H9 (cell line): ENCODE data around the gene SRSF10. TPM values are rescaled to one million over a fixed set of nuclear protein-coding genes. Genes with fewer than 3 reads are reported as not detected.
A peak's percentile ranks its signal among the peaks of the same experiment; 100 is the strongest.

ENCODE experiments used
- DNase-seq: peaks from one replicate; pipeline ENCODE4 v3.0.0-alpha.2; 2017
- H2AFZ ChIP-seq: one replicate; pipeline ENCODE4 v1.6.1; 2013; ENCODE audit warnings: mild to moderate bottlenecking, low read length, control low read depth, moderate library complexity
- H2AK5ac ChIP-seq: 2 replicates; pipeline ENCODE4 v1.6.1; 2013; ENCODE audit warnings: low read length, control low read depth, mixed read lengths; ENCODE audit not compliant: insufficient read length
- H2BK120ac ChIP-seq: one replicate; pipeline ENCODE4 v1.6.1; 2013; ENCODE audit warnings: low read depth, mild to moderate bottlenecking, low read length, control low read depth, inconsistent platforms; ENCODE audit not compliant: poor library complexity, severe bottlenecking
- H2BK12ac ChIP-seq: 2 replicates; pipeline ENCODE4 v1.6.1; 2013; ENCODE audit warnings: low read length, control low read depth, mixed read lengths, low read depth; ENCODE audit not compliant: insufficient read length
- H2BK15ac ChIP-seq: 2 replicates; pipeline ENCODE4 v1.6.1; 2013; ENCODE audit warnings: low read depth, low read length, control low read depth
- H2BK20ac ChIP-seq: one replicate; pipeline ENCODE4 v1.6.1; 2013; ENCODE audit warnings: low read depth, mild to moderate bottlenecking, low read length, control low read depth, inconsistent platforms; ENCODE audit not compliant: poor library complexity, severe bottlenecking
- H2BK5ac ChIP-seq: 2 replicates; pipeline ENCODE4 v1.6.1; 2013; ENCODE audit warnings: low read length, control low read depth, mixed read lengths; ENCODE audit not compliant: insufficient read length
- H3K14ac ChIP-seq: 2 replicates; pipeline ENCODE4 v1.6.1; 2013; ENCODE audit warnings: low read length, control low read depth; ENCODE audit not compliant: insufficient read depth
- H3K18ac ChIP-seq: 2 replicates; pipeline ENCODE4 v1.6.1; 2013; ENCODE audit warnings: low read depth, mild to moderate bottlenecking, mixed read lengths, low read length, control low read depth; ENCODE audit not compliant: insufficient read length
- H3K23ac ChIP-seq: 2 replicates; pipeline ENCODE4 v1.6.1; 2013; ENCODE audit warnings: low read length, control low read depth, mixed read lengths, low read depth; ENCODE audit not compliant: insufficient read length
- H3K23me2 ChIP-seq: 2 replicates; pipeline ENCODE4 v1.6.1; 2013; ENCODE audit warnings: low read depth, mild to moderate bottlenecking, mixed read lengths, low read length, control low read depth; ENCODE audit not compliant: insufficient read length, poor library complexity, severe bottlenecking
- H3K27ac ChIP-seq: 2 replicates; pipeline ENCODE4 v1.5.1; 2013; ENCODE audit warnings: low read length, control low read depth, mixed read lengths, low read depth; ENCODE audit not compliant: insufficient read length
- H3K27me3 ChIP-seq: 2 replicates; pipeline ENCODE4 v1.6.1; 2013; ENCODE audit warnings: low read length, control low read depth, inconsistent platforms; ENCODE audit not compliant: insufficient read depth
- H3K4ac ChIP-seq: 2 replicates; pipeline ENCODE4 v1.6.1; 2013; ENCODE audit warnings: low read depth, mild to moderate bottlenecking, control low read depth, inconsistent platforms, low read length, moderate library complexity
- H3K4me1 ChIP-seq: 2 replicates; pipeline ENCODE4 v1.6.1; 2013; ENCODE audit warnings: low read length, control low read depth, inconsistent platforms; ENCODE audit not compliant: insufficient read depth
- H3K4me2 ChIP-seq: 2 replicates; pipeline ENCODE4 v1.6.1; 2013; ENCODE audit warnings: low read length, control low read depth, mixed read lengths; ENCODE audit not compliant: insufficient read length, insufficient read depth
- H3K56ac ChIP-seq: 2 replicates; pipeline ENCODE4 v1.6.1; 2013; ENCODE audit warnings: low read depth, mild to moderate bottlenecking, mixed read lengths, low read length, control low read depth; ENCODE audit not compliant: insufficient read length
- H3K79me1 ChIP-seq: 2 replicates; pipeline ENCODE4 v1.6.1; 2013; ENCODE audit warnings: low read depth, mild to moderate bottlenecking, moderate library complexity, low read length, control low read depth, inconsistent platforms; ENCODE audit not compliant: insufficient read depth, poor library complexity, severe bottlenecking
- H3K79me2 ChIP-seq: 2 replicates; pipeline ENCODE4 v1.6.1; 2013; ENCODE audit warnings: low read length, control low read depth, inconsistent platforms; ENCODE audit not compliant: insufficient read depth
- H3K9ac ChIP-seq: 2 replicates; pipeline ENCODE4 v1.6.1; 2013; ENCODE audit warnings: low read length, control low read depth, mixed read lengths; ENCODE audit not compliant: insufficient read length; ENCODE audit errors: extremely low read depth
- H3K9me3 ChIP-seq: one replicate; pipeline ENCODE4 v1.6.1; 2013; ENCODE audit warnings: low read depth, low read length, inconsistent platforms; ENCODE audit not compliant: control insufficient read depth
- H3T11ph ChIP-seq: one replicate; pipeline ENCODE4 v1.6.1; 2013; ENCODE audit warnings: mild to moderate bottlenecking, low read length, control low read depth, inconsistent platforms
- H4K20me1 ChIP-seq: one replicate; pipeline ENCODE4 v1.6.1; 2013; ENCODE audit not compliant: control insufficient read depth, insufficient read length, insufficient read depth
- H4K5ac ChIP-seq: 2 replicates; pipeline ENCODE4 v1.6.1; 2013; ENCODE audit warnings: low read depth, mild to moderate bottlenecking, mixed read lengths, low read length, control low read depth; ENCODE audit not compliant: insufficient read length
- H4K8ac ChIP-seq: replicated peaks from 2 replicates; pipeline ENCODE4 v1.6.1; 2013; ENCODE audit warnings: low read length, control low read depth, mixed read lengths, low read depth; ENCODE audit not compliant: insufficient read length
- H4K91ac ChIP-seq: 2 replicates; pipeline ENCODE4 v1.6.1; 2013; ENCODE audit warnings: low read depth, mild to moderate bottlenecking, moderate library complexity, mixed read lengths, low read length, control low read depth; ENCODE audit not compliant: insufficient read length
- H3K27ac Mint-ChIP-seq, 3 experiments: 2 replicates in 2 of 3; 3 replicates in 1 of 3; pipeline ENCODE4 v1.8.0; 2020 to 2021; ENCODE audit warnings: mixed read lengths in 3 of 3, mild to moderate bottlenecking in 1 of 3, moderate library complexity in 1 of 3
- H3K27me3 Mint-ChIP-seq: 2 replicates; pipeline ENCODE4 v1.8.0; 2021; ENCODE audit warnings: low read depth, mild to moderate bottlenecking, moderate library complexity, mixed read lengths
- H3K36me3 Mint-ChIP-seq, 3 experiments: 2 replicates in 2 of 3; 3 replicates in 1 of 3; pipeline ENCODE4 v1.8.0; 2020 to 2021; ENCODE audit warnings: low read depth in 3 of 3, mixed read lengths in 3 of 3; ENCODE audit not compliant: insufficient read depth in 1 of 3
- H3K4me1 Mint-ChIP-seq, 2 experiments: 2 replicates each; pipeline ENCODE4 v1.8.0; 2020; ENCODE audit warnings: mixed read lengths in 2 of 2
- H3K4me3 Mint-ChIP-seq, 2 experiments: 2 replicates in 1 of 2; 3 replicates in 1 of 2; pipeline ENCODE4 v1.8.0; 2020 to 2021; ENCODE audit warnings: mild to moderate bottlenecking in 2 of 2, mixed read lengths in 2 of 2, moderate library complexity in 1 of 2
- H3K9me3 Mint-ChIP-seq, 2 experiments: 2 replicates in 1 of 2; 3 replicates in 1 of 2; pipeline ENCODE4 v1.8.0; 2020; ENCODE audit warnings: mild to moderate bottlenecking in 2 of 2, mixed read lengths in 2 of 2, moderate library complexity in 1 of 2
- CTCF ChIP-seq: fragments of 200-600 bp; sonication (generic); conservative IDR thresholded peaks from 3 replicates; pipeline ENCODE4 v1.8.0; 2021; ENCODE audit warnings: antibody characterized with exemption, mild to moderate bottlenecking
- WGBS: extraction: QIAGEN DNeasy Blood & Tissue Kit; methylation state at CpG from one replicate; pipeline ENCODE4 v1.1.7; 2013; ENCODE audit warnings: missing lambda C conversion rate, low lambda C conversion rate, mixed read lengths; ENCODE audit not compliant: insufficient read length; ENCODE audit errors: extremely low coverage; 5-methylcytosine and 5-hydroxymethylcytosine counted together
- total RNA-seq: library from RNA; stranded (reverse); gene quantifications from 2 replicates; pipeline ENCODE4 v1.2.1, GENCODE V29; 2021

The SRSF10 gene
- total RNA-seq, 1 experiment from 2014 or later, result 238 TPM

GRCh38 chr1:23997812-23998211 lies 17.7 kb upstream of the SRSF10 start:
- WGBS, result no CpG with 5 or more reads among the region's 1 CpG
- Histone ChIP-seq H2AFZ (no peak overlapping the region), H3K23ac (no peak overlapping the region), H3T11ph (no peak overlapping the region), H4K91ac (no peak overlapping the region), H2BK20ac (no peak overlapping the region), H2BK120ac (no peak overlapping the region), H3K9me3 (no peaks in the 10 kb centered on the region), H3K27ac (no peak overlapping the region), H3K56ac (no peak overlapping the region), H3K79me2 (no peaks in the 10 kb centered on the region), H3K79me1 (no peaks in the 10 kb centered on the region), H4K20me1 (no peaks in the 10 kb centered on the region), H3K23me2 (no peaks in the 10 kb centered on the region), H4K8ac (no peak overlapping the region), H3K18ac (no peak overlapping the region), H3K14ac (no peak overlapping the region), H2BK15ac (no peak overlapping the region), H2BK12ac (no peak overlapping the region), H3K9ac (no peak overlapping the region), H3K4ac (no peak overlapping the region), H3K27me3 (no peaks in the 10 kb centered on the region), H3K4me2 (no peak overlapping the region), H2AK5ac (no peak overlapping the region), H2BK5ac (no peak overlapping the region), H4K5ac (no peak overlapping the region), H3K4me1 (no peaks in the 10 kb centered on the region; the same call in 1 of the 2 replicates)
- no peak for TF ChIP-seq CTCF
- no peak for DNase-seq
- Mint-ChIP-seq H3K27me3 (no peaks in the 10 kb centered on the region), H3K4me1 (peaks cover 27 to 40% of the 10 kb centered on the region in 2 experiments), H3K4me3 (no peak overlapping the region), H3K36me3 (peaks cover 2 to 6% (median 4%) of the 10 kb centered on the region in 3 experiments; a peak in 3 of 7 replicates), H3K27ac (peak overlapping the region in 1 of 3 experiments; percentile 43; a peak in 1 of 7 replicates), H3K9me3 (peaks cover 5% of the 10 kb centered on the region in 2 experiments; a peak in 4 of 5 replicates)
